Ectodermal cell (in vitro differentiated cells): ENCODE data around the gene ITGA2B.
"Not testable (repeated sequence)": the region's sequence is repeated elsewhere in the genome, so short reads cannot be mapped to it uniquely, and the experiment has no call there.

Experiments used
- H3K27ac ChIP-seq: 2 replicates; pipeline ENCODE4 v1.7.0; 2013; ENCODE audit warnings: mild to moderate bottlenecking, low read depth, low read length; ENCODE audit not compliant: insufficient read depth, poor library complexity, severe bottlenecking
- H3K27me3 ChIP-seq: 2 replicates; pipeline ENCODE4 v1.7.0; 2013; ENCODE audit warnings: mild to moderate bottlenecking, low read length; ENCODE audit not compliant: insufficient read depth, control insufficient read depth, poor library complexity, severe bottlenecking
- H3K36me3 ChIP-seq: one replicate; pipeline ENCODE4 v1.7.0; 2013; ENCODE audit warnings: low read length; ENCODE audit not compliant: control insufficient read depth, insufficient read depth
- H3K4me1 ChIP-seq: one replicate; pipeline ENCODE4 v1.7.0; 2013; ENCODE audit warnings: low read length; ENCODE audit not compliant: control insufficient read depth, insufficient read depth
- H3K4me3 ChIP-seq: 2 replicates; pipeline ENCODE4 v1.7.0; 2013; ENCODE audit warnings: low read depth, low read length, control low read depth; ENCODE audit not compliant: insufficient read depth
- H3K9me3 ChIP-seq: 2 replicates; pipeline ENCODE4 v1.7.0; 2013; ENCODE audit warnings: mild to moderate bottlenecking, low read length, moderate library complexity; ENCODE audit not compliant: control insufficient read depth
- WGBS, 2 experiments: methylation state at CpG; one replicate each; pipeline ENCODE4 v1.1.7; 2013; ENCODE audit warnings: missing lambda C conversion rate in 2 of 2; 5-methylcytosine and 5-hydroxymethylcytosine counted together

ITGA2B gene

GRCh38 chr17:44344939-44345453 is 44.5 kb downstream of the ITGA2B start, which contains the start of gene GRN:
Gene GRN, plus strand, starts transcription at chr17:44345302. Its CDS starts 3,863 bp downstream, at chr17:44349165.
- no peaks in the 10 kb centered on the region for H3K36me3 ChIP-seq
- H3K4me3 ChIP-seq = peak within 1 kb of the TSS; percentile 61
- 0 to 1% methylated on average over 26 of the region's 26 CpGs for WGBS, 2 experiments
- H3K27me3 ChIP-seq = no peaks in the 10 kb centered on the region
- no peaks in the 10 kb centered on the region for H3K9me3 ChIP-seq
- H3K27ac ChIP-seq = no peak within 1 kb of the TSS
- H3K4me1 ChIP-seq = peaks cover 6% of the 10 kb centered on the region

GRCh38 chr17:44343510-44344209 is 45.8 kb downstream of the ITGA2B start:
- Histone ChIP-seq H3K27ac (no peak overlapping the region), H3K4me3 (no peak overlapping the region), H3K4me1 (peaks cover 6% of the 10 kb centered on the region), H3K27me3 (no peaks in the 10 kb centered on the region), H3K36me3 (no peaks in the 10 kb centered on the region), H3K9me3 (no peaks in the 10 kb centered on the region)
- 84 to 86% methylated on average over 11 of the region's 11 CpGs for WGBS, 2 experiments

- not testable (repeated sequence) for H3K9me3 ChIP-seq, H3K4me1 ChIP-seq, H3K27ac ChIP-seq, H3K36me3 ChIP-seq, H3K4me3 ChIP-seq, H3K27me3 ChIP-seq
- 77 to 80% methylated on average over 5 of the region's 5 CpGs for WGBS, 2 experiments
These were observed 48.9 kb downstream of the ITGA2B start for GRCh38 chr17:44340553-44340952.

GRCh38 chr17:44338702-44339101 is 50.7 kb downstream of the ITGA2B start:
- Histone ChIP-seq H3K36me3 (no peaks in the 10 kb centered on the region), H3K27ac (no peak overlapping the region), H3K9me3 (no peaks in the 10 kb centered on the region), H3K4me1 (no peaks in the 10 kb centered on the region), H3K27me3 (no peaks in the 10 kb centered on the region), H3K4me3 (no peak overlapping the region)
- 67 to 70% methylated on average over 6 of the region's 6 CpGs for WGBS, 2 experiments

- Histone ChIP-seq H3K27me3 (no peaks in the 10 kb centered on the region), H3K36me3 (no peaks in the 10 kb centered on the region), H3K4me1 (no peaks in the 10 kb centered on the region), H3K4me3 (no peak overlapping the region), H3K27ac (no peak overlapping the region), H3K9me3 (no peaks in the 10 kb centered on the region)
- WGBS, 2 experiments = 64 to 65% methylated on average over 5 of the region's 5 CpGs
These were observed 53.5 kb downstream of the ITGA2B start for GRCh38 chr17:44335968-44336367.

- 77 to 93% methylated on average over 3 of the region's 3 CpGs for WGBS, 2 experiments
- no peaks in the 10 kb centered on the region for H3K27me3 ChIP-seq
- H3K9me3 ChIP-seq = no peaks in the 10 kb centered on the region
- H3K4me1 ChIP-seq = no peaks in the 10 kb centered on the region
- H3K36me3 ChIP-seq = no peaks in the 10 kb centered on the region
- H3K4me3 ChIP-seq = no peak overlapping the region
- H3K27ac ChIP-seq = no peak overlapping the region
These were observed 53.9 kb downstream of the ITGA2B start for GRCh38 chr17:44335564-44335963.

- Histone ChIP-seq H3K27ac (no peak overlapping the region), H3K27me3 (no peaks in the 10 kb centered on the region), H3K4me1 (no peaks in the 10 kb centered on the region), H3K36me3 (no peaks in the 10 kb centered on the region), H3K4me3 (no peak overlapping the region), H3K9me3 (no peaks in the 10 kb centered on the region)
- 54 to 57% methylated on average over 3 of the region's 3 CpGs for WGBS, 2 experiments
These were observed 54.7 kb downstream of the ITGA2B start for GRCh38 chr17:44334727-44335126.

GRCh38 chr17:44334315-44334714 is 55.1 kb downstream of the ITGA2B start:
- no peaks in the 10 kb centered on the region for H3K27me3 ChIP-seq
- no peak overlapping the region for H3K27ac ChIP-seq
- no peaks in the 10 kb centered on the region for H3K36me3 ChIP-seq
- WGBS, 2 experiments = 72 to 77% methylated on average over 2 of the region's 2 CpGs
- no peak overlapping the region for H3K4me3 ChIP-seq
- no peaks in the 10 kb centered on the region for H3K9me3 ChIP-seq
- H3K4me1 ChIP-seq = no peaks in the 10 kb centered on the region

GRCh38 chr17:44333371-44333770 is 56.1 kb downstream of the ITGA2B start:
- Histone ChIP-seq H3K27ac (no peak overlapping the region), H3K36me3 (no peaks in the 10 kb centered on the region), H3K4me1 (no peaks in the 10 kb centered on the region), H3K4me3 (no peak overlapping the region), H3K9me3 (no peaks in the 10 kb centered on the region), H3K27me3 (no peaks in the 10 kb centered on the region)
- WGBS, 2 experiments = 78 to 84% methylated on average over 4 of the region's 5 CpGs

GRCh38 chr17:44331249-44331760 is 58.1 kb downstream of the ITGA2B start:
- Histone ChIP-seq H3K27ac (no peak overlapping the region), H3K36me3 (no peaks in the 10 kb centered on the region), H3K27me3 (peaks cover 3% of the 10 kb centered on the region), H3K4me3 (no peak overlapping the region), H3K9me3 (no peaks in the 10 kb centered on the region), H3K4me1 (no peaks in the 10 kb centered on the region)
- WGBS, 2 experiments = 18 to 20% methylated on average over 7 of the region's 7 CpGs
